ENCODE measurements around the gene KRTAP5-7. TPM values are rescaled to one million over a fixed set of nuclear protein-coding genes. Genes with fewer than 3 reads are reported as not detected.

The KRTAP5-7 gene
- total and polyA plus RNA-seq, 11 donors, result not detected

GRCh38 chr11:71577469-71578004 lies 50.5 kb downstream of the KRTAP5-7 start:
- H3K27me3 ChIP-seq, result peaks cover 0 to 24% (median 0%) of the 10 kb centered on the region in 9 donors
- no peaks in the 10 kb centered on the region for H3K9me3 ChIP-seq
- H3K27ac ChIP-seq, result no peak overlapping the region
- no peak for DNase-seq
- no peak for ATAC-seq
- no peak for TF ChIP-seq CTCF (IDR thresholded peaks at IDR 0.05)
- no peak for TF ChIP-seq POLR2A (IDR thresholded peaks at IDR 0.05)
- peaks cover 0 to 6% (median 0%) of the 10 kb centered on the region in 12 donors for H3K4me1 ChIP-seq
- no peak overlapping the region for H3K4me3 ChIP-seq
- WGBS, 4 donors, result 93 to 95% (median 93%) methylated on average over 7 of the region's 7 CpGs
- no peaks in the 10 kb centered on the region for H3K36me3 ChIP-seq
- intact Hi-C loops (cut with DNase I), result no loop called here

Other genes with a start within 250 kb of the KRTAP5-7 start
- 10 to 100 TPM; 19.8 to 44.5 (median 30.8) TPM for gene DHCR7, start 78.9 kb upstream of the KRTAP5-7 start, total RNA-seq
- gene DHCR7, start 78.9 kb upstream of the KRTAP5-7 start, polyA plus RNA-seq, result 10 to 100 TPM; 12.6 to 22.2 TPM
- 10 to 100 TPM; 11.4 to 41.9 (median 18.0) TPM for gene NADSYN1, start 74.1 kb upstream of the KRTAP5-7 start, total RNA-seq
- 10 to 100 TPM; 19.4 to 23.4 TPM for gene NADSYN1, start 74.1 kb upstream of the KRTAP5-7 start, polyA plus RNA-seq
- not detected for gene KRTAP5-8, start 10.8 kb downstream of the KRTAP5-7 start, total RNA-seq
- gene KRTAP5-8, start 10.8 kb downstream of the KRTAP5-7 start, polyA plus RNA-seq, result under 1 TPM in 1 of 2 donors, not detected in 1; 0.19 TPM
- gene KRTAP5-9, start 21.2 kb downstream of the KRTAP5-7 start, total RNA-seq, result not detected
- not detected for gene KRTAP5-9, start 21.2 kb downstream of the KRTAP5-7 start, polyA plus RNA-seq
- gene KRTAP5-10, start 38.3 kb downstream of the KRTAP5-7 start, total RNA-seq, result not detected
- not detected for gene KRTAP5-10, start 38.3 kb downstream of the KRTAP5-7 start, polyA plus RNA-seq
- gene KRTAP5-11, start 55.6 kb downstream of the KRTAP5-7 start, total RNA-seq, result not detected
- not detected for gene KRTAP5-11, start 55.6 kb downstream of the KRTAP5-7 start, polyA plus RNA-seq

Measured in heart left ventricle (tissue), 16 donors.